GM12892 (cell line): ENCODE measurements around the gene NUAK1.

Experiments
- POLR2A ChIP-seq: IDR thresholded peaks from 2 replicates; pipeline ENCODE4 v1.6.1; 2011; ENCODE audit warnings: low read depth, low read length, control low read depth
- TAF1 ChIP-seq: IDR thresholded peaks from 2 replicates; pipeline ENCODE4 v1.6.1; 2011; ENCODE audit warnings: low read depth, mild to moderate bottlenecking, control low read depth, low read length, borderline replicate concordance

GRCh38 chr12:106073179-106073578, 65.6 kb downstream of the NUAK1 start:
- TF ChIP-seq POLR2A = no peak
- no peak for TF ChIP-seq TAF1
